ENCODE data around the gene IFT81. TPM values are rescaled to one million over a fixed set of nuclear protein-coding genes. Genes with fewer than 3 reads are reported as not detected.

IFT81 gene
- total and polyA plus RNA-seq, 2 of the 13 experiments (the other 11 are each of a cell fraction or from before 2014, with no cell fraction given) = 4.2 to 13.0 TPM

DNA sequence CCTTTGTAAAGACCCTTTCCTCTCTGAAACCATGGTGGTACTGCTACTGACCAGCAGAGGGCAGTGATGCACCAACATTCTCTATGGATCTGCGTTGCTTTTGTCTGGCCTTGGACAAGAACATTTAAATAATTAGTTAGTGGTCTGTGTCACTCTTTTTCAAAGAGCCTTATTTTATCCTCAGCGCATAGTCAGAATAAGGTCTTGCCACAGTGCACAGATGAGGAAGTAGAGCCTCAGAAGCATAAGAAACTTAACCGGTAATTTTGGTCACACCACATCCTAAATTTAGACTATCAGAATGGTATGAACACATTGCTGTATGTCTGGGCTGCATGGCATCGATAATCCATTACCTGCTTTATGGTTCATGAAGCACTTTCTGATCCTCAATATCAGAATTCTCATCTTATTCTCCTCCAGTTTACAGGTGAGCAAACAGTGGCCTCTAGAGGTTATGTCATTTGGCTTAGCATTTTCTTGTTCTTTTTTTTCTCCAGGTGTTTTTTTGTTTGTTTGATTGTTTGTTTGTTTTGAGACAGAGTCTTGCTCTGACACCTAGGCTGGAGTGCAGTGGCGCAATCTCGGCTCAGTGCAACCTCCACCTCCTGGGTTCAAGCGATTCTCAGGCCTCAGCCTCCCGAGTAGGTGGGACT is 23.7 kb upstream of the IFT81 start (continued):
- TF ChIP-seq ZNF609 (CRISPR knock-in tag; IDR thresholded peaks at IDR 0.05; ENCODE audit: borderline replicate concordance) (no peak), CBX5 (CRISPR knock-in tag; IDR thresholded peaks at IDR 0.05; ENCODE audit: borderline replicate concordance) (peak; percentile 28; the same call in 1 of the 2 replicates), ERF (CRISPR knock-in tag; IDR thresholded peaks at IDR 0.05) (peak; percentile 24; the same call in 1 of the 2 replicates), ZUFSP (CRISPR knock-in tag; IDR thresholded peaks at IDR 0.05; ENCODE audit: borderline replicate concordance) (no peak), PAF1 (CRISPR knock-in tag; IDR thresholded peaks at IDR 0.05) (no peak), ZNF572 (CRISPR knock-in tag; IDR thresholded peaks at IDR 0.05) (no peak), ZNF605 (CRISPR knock-in tag; IDR thresholded peaks at IDR 0.05) (no peak), ZBTB3 (CRISPR knock-in tag; IDR thresholded peaks at IDR 0.05; ENCODE audit: borderline replicate concordance, low read depth) (no peak), MLXIP (CRISPR knock-in tag; IDR thresholded peaks at IDR 0.05; ENCODE audit: borderline replicate concordance) (no peak), ZNF761 (CRISPR knock-in tag; conservative IDR thresholded peaks at IDR 0.05) (no peak), GATAD2A (CRISPR knock-in tag; IDR thresholded peaks at IDR 0.05) (peak; percentile 62), RXRB (CRISPR knock-in tag; IDR thresholded peaks at IDR 0.05; ENCODE audit: borderline replicate concordance) (peak; percentile 29), WIZ (CRISPR knock-in tag; IDR thresholded peaks at IDR 0.05) (no peak), ISL2 (CRISPR knock-in tag; IDR thresholded peaks at IDR 0.05) (0 out of 2 replicates have a peak, but pooled peaks have one; percentile 13), ZNF563 (CRISPR knock-in tag; IDR thresholded peaks at IDR 0.05) (no peak), RARA (CRISPR knock-in tag; IDR thresholded peaks at IDR 0.05) (0 out of 2 replicates have a peak, but pooled peaks have one; percentile 28), NONO (IDR thresholded peaks at IDR 0.05) (no peak), NONO (CRISPR knock-in tag; conservative IDR thresholded peaks at IDR 0.05) (0 out of 2 replicates have a peak, but pooled peaks have one; percentile 26)
- TF ChIP-seq, protein P1, sequence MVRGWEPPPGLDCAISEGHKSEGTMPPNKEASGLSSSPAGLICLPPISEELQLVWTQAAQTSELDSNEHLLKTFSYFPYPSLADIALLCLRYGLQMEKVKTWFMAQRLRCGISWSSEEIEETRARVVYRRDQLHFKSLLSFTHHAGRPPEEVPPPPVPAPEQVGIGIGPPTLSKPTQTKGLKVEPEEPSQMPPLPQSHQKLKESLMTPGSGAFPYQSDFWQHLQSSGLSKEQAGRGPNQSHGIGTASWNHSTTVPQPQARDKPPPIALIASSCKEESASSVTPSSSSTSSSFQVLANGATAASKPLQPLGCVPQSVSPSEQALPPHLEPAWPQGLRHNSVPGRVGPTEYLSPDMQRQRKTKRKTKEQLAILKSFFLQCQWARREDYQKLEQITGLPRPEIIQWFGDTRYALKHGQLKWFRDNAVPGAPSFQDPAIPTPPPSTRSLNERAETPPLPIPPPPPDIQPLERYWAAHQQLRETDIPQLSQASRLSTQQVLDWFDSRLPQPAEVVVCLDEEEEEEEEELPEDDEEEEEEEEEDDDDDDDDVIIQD (CRISPR knock-in tag; IDR thresholded peaks at IDR 0.05; ENCODE audit: low read depth) = 0 out of 2 replicates have a peak, but pooled peaks have one; percentile 13

Data from HepG2 (cell line).